Spleen (tissue), 7 donors: Measurements from ENCODE around the gene NELFCD.

Experiments
- CTCF ChIP-seq, 11 experiments: fragments of 200-600 bp in 7 of 11; fragments of 450-650 bp in 4 of 11; sonication (generic) in 4 of 11; IDR thresholded peaks in 8 of 11; conservative IDR thresholded peaks in 3 of 11; 1 replicate in 7 of 11; 2 replicates in 4 of 11; pipeline versions ENCODE4 v1.4.0 to v1.8.0; 2016 to 2021; ENCODE audit warnings: antibody characterized with exemption in 11 of 11, inconsistent platforms in 4 of 11, mild to moderate bottlenecking in 1 of 11
- POLR2A ChIP-seq, 3 donors: fragments of 450-650 bp; IDR thresholded peaks; one replicate each; pipeline ENCODE4 v1.5.1; 2017; ENCODE audit warnings: antibody characterized with exemption in 3 of 3, mild to moderate bottlenecking in 1 of 3
- POLR2AphosphoS5 ChIP-seq, 3 donors: sonication (generic); formaldehyde crosslinking; IDR thresholded peaks; one replicate each; pipeline ENCODE4 v1.5.1; 2017; ENCODE audit warnings: antibody characterized with exemption in 3 of 3
- donor health status: DM: no; HTN: no; CAD: no; lungs with moderate emphysema.
- donor health status: DM: no; HTN: no; CAD: no.
- donor health status: DM: no; HTN: no; CAD: no.

GRCh38 chr20:58986286-58986967, 5.4 kb downstream of the NELFCD start:
- TF ChIP-seq POLR2AphosphoS5 (IDR thresholded peaks at IDR 0.05) (no peak), CTCF (IDR thresholded peaks at IDR 0.05 in 8 of 11, conservative IDR thresholded peaks at IDR 0.05 in 3 of 11) (no peak), POLR2A (IDR thresholded peaks at IDR 0.05) (no peak)
